ENCODE results near the gene RALGAPA1.

RALGAPA1 gene

DNA sequence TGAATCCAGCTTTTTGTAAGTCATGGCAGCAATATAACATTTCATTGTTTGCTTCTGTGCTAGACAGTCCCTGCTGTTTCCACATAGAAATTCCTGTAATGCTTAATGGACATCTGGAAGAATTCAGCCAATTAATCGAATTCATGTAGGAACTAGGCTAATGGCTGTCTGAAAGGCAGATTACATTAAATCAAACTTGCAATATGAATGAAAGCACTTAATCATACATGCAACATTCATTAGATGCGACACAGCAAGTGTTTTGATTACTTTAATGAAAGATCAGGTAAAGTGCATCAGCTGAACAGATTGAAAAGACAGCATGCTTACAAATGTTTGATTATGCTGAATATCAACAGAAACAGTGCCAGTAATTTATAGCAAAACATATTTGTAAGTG is 299.2 kb downstream of the RALGAPA1 start:
- no peak for DNase-seq (ENCODE audit: extremely low read depth, low read depth)
- no peak for TF ChIP-seq CTCF (IDR thresholded peaks at IDR 0.05; ENCODE audit: low read depth, low read length)

- DNase-seq (ENCODE audit: extremely low read depth, low read depth): no peak
- TF ChIP-seq CTCF (IDR thresholded peaks at IDR 0.05; ENCODE audit: low read depth, low read length): no peak
These were observed 302.2 kb downstream of the RALGAPA1 start for GRCh38 chr14:35506927-35507326.

- no peak for DNase-seq (ENCODE audit: extremely low read depth, low read depth)
- no peak for TF ChIP-seq CTCF (IDR thresholded peaks at IDR 0.05; ENCODE audit: low read depth, low read length)
These were observed 302.6 kb downstream of the RALGAPA1 start for GRCh38 chr14:35506461-35506860.

GRCh38 chr14:35504260-35504659 is 304.8 kb downstream of the RALGAPA1 start:
- no peak for TF ChIP-seq CTCF (IDR thresholded peaks at IDR 0.05; ENCODE audit: low read depth, low read length)
- no peak for DNase-seq (ENCODE audit: extremely low read depth, low read depth)

DNA sequence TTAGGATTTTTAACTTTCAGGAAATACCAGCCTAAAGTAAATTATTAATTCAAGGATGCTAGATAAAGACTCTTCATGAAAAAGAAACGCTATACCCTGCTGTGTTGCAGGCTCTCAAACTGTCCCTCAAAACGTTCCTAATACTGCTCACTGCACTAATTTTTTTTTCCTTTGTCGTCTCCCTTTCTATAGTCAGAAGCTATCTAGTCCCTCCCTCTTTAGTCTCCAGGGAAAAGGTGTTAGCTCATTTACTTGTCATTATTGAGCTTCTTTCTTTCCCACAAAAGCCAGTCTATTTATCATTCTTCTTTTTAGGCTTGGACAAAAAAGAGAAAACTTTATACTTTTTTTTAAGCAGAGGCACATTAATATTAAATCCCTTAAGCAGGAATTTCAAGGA is 305.4 kb downstream of the RALGAPA1 start:
- no peak for TF ChIP-seq CTCF (IDR thresholded peaks at IDR 0.05; ENCODE audit: low read depth, low read length)
- DNase-seq (ENCODE audit: extremely low read depth, low read depth): no peak

- TF ChIP-seq CTCF (IDR thresholded peaks at IDR 0.05; ENCODE audit: low read depth, low read length): no peak
These were observed 309.9 kb downstream of the RALGAPA1 start for GRCh38 chr14:35499180-35499579.

DNA sequence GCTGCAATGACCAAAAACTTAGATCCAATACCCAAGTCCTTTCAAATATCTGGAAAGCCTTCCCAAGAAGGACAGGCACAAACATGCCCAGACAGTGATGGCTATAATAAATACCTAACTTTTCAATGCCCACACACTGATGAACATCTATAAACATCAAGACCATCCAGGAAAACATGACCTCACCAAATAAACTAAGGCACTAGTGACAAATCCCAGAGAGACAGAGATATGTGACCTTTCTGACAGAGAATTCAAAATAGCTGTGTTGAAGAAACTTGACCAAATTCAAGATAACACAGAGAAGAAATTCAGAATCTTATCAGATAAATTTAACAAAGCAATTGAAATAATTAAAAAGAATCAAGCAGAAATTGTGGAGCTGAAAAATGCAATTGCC is 313.8 kb downstream of the RALGAPA1 start:
- DNase-seq (ENCODE audit: extremely low read depth, low read depth): no peak
- no peak for TF ChIP-seq CTCF (IDR thresholded peaks at IDR 0.05; ENCODE audit: low read depth, low read length)

More at GRCh38 chr14:35499180-35499579, 309.9 kb downstream of the RALGAPA1 start:
- no peak for DNase-seq (ENCODE audit: extremely low read depth, low read depth)
